SK-N-SH (cell line): Measurements from ENCODE around the gene R3HDM2. TPM values are rescaled to one million over a fixed set of nuclear protein-coding genes. Genes with fewer than 3 reads are reported as not detected.
"Not testable (repeated sequence)": the region's sequence is repeated elsewhere in the genome, so short reads cannot be mapped to it uniquely, and the experiment has no call there.

ENCODE experiments used
- CTCF ChIA-PET: fragments of 300-600, 350-600 bp; formaldehyde crosslinking; extraction: SDS; loops from one replicate; lab custom pipeline; 2021; lab: Yijun Ruan, JAX
- POLR2A ChIA-PET: fragments of 350-600 bp; sonication (Branson Sonifier 250); formaldehyde crosslinking; extraction: SDS; loops from one replicate; lab custom pipeline; 2020; ENCODE audit warnings: antibody characterized with exemption, inconsistent platforms; lab: Yijun Ruan, JAX
- DNase-seq: peaks from one replicate; pipeline ENCODE4 v3.0.0; 2012
- H2AFZ ChIP-seq: fragments of 200-600 bp; sonication (generic); 2 replicates; pipeline ENCODE4 v1.8.1; 2016; ENCODE audit warnings: antibody characterized with exemption, mild to moderate bottlenecking, low read depth
- H3F3A ChIP-seq: fragments of 200-600 bp; sonication (generic); replicated peaks from 2 replicates; pipeline ENCODE3; 2016; ENCODE audit warnings: antibody characterized with exemption, mild to moderate bottlenecking; ENCODE audit not compliant: insufficient read depth
- H3K27ac ChIP-seq, 2 experiments: fragments of 200-500 bp in 1 of 2; fragments of 200-600 bp in 1 of 2; sonication (Bioruptor generic) in 1 of 2; sonication (generic), shearing (Covaris generic) in 1 of 2; 2 replicates each; pipeline versions ENCODE4 v1.5.1 to v1.6.1; 2014 to 2016; ENCODE audit warnings: low read depth in 2 of 2, inconsistent platforms in 1 of 2, low read length in 1 of 2, mild to moderate bottlenecking in 1 of 2, mixed read lengths in 1 of 2
- H3K27me3 ChIP-seq: fragments of 200-600 bp; sonication (generic), shearing (Covaris generic); 2 replicates; pipeline ENCODE4 v1.6.1; 2016; ENCODE audit warnings: mixed run types; ENCODE audit not compliant: insufficient read depth
- H3K36me3 ChIP-seq, 2 experiments: fragments of 200-500 bp in 1 of 2; fragments of 200-600 bp in 1 of 2; sonication (Bioruptor generic) in 1 of 2; sonication (generic) in 1 of 2; replicated peaks in 1 of 2; 2 replicates each; pipeline versions ENCODE3 to v1.5.1; 2014 to 2016; ENCODE audit warnings: low read length in 1 of 2, mild to moderate bottlenecking in 1 of 2; ENCODE audit not compliant: insufficient read depth in 2 of 2, control insufficient read depth in 1 of 2
- H3K4me1 ChIP-seq, 2 experiments: fragments of 200-500 bp in 1 of 2; fragments of 200-600 bp in 1 of 2; sonication (Bioruptor generic) in 1 of 2; sonication (generic), shearing (Covaris generic) in 1 of 2; 2 replicates each; pipeline versions ENCODE4 v1.5.1 to v1.6.1; 2014 to 2016; ENCODE audit warnings: low read depth in 1 of 2, low read length in 1 of 2, mixed run types in 1 of 2; ENCODE audit not compliant: insufficient read depth in 2 of 2, control insufficient read depth in 1 of 2
- H3K4me2 ChIP-seq: fragments of 200-600 bp; sonication (generic), shearing (Covaris generic); 2 replicates; pipeline ENCODE4 v1.6.1; 2017; ENCODE audit warnings: mixed run types
- H3K4me3 ChIP-seq, 2 experiments: fragments of 200-500 bp in 1 of 2; fragments of 200-600 bp in 1 of 2; sonication (Bioruptor generic) in 1 of 2; sonication (generic), shearing (Covaris generic) in 1 of 2; 2 replicates each; pipeline versions ENCODE4 v1.5.1 to v1.8.1; 2014 to 2016; ENCODE audit warnings: low read depth in 2 of 2, inconsistent platforms in 1 of 2, low read length in 1 of 2, mild to moderate bottlenecking in 1 of 2, mixed read lengths in 1 of 2, moderate library complexity in 1 of 2
- H3K79me2 ChIP-seq: fragments of 200-600 bp; sonication (generic); 2 replicates; pipeline ENCODE4 v1.8.1; 2017; ENCODE audit warnings: mild to moderate bottlenecking; ENCODE audit not compliant: insufficient read depth
- H3K9ac ChIP-seq: fragments of 200-600 bp; sonication (generic); 2 replicates; pipeline ENCODE4 v1.6.1; 2017; ENCODE audit warnings: mixed run types
- H3K9me2 ChIP-seq: fragments of 200-600 bp; sonication (generic); 2 replicates; pipeline ENCODE4 v1.6.1; 2017; ENCODE audit warnings: mixed run types
- H3K9me3 ChIP-seq: fragments of 200-600 bp; sonication (generic); 2 replicates; pipeline ENCODE4 v1.6.1; 2017; ENCODE audit warnings: mixed run types, mild to moderate bottlenecking, moderate library complexity
- H4K20me1 ChIP-seq: fragments of 200-600 bp; sonication (generic); 2 replicates; pipeline ENCODE4 v1.6.1; 2017; ENCODE audit warnings: mild to moderate bottlenecking, mixed run types; ENCODE audit not compliant: insufficient read depth
- EP300 ChIP-seq, 2 experiments: IDR thresholded peaks; 2 replicates each; pipeline versions ENCODE4 v1.4.0 to v1.6.1; 2012; ENCODE audit warnings: borderline replicate concordance in 1 of 2, low read depth in 1 of 2, low read length in 1 of 2
- FOXM1 ChIP-seq: IDR thresholded peaks from 2 replicates; pipeline ENCODE4 v1.4.0; 2012; ENCODE audit warnings: low read depth, mild to moderate bottlenecking
- NFIC ChIP-seq: IDR thresholded peaks from 2 replicates; pipeline ENCODE4 v1.4.0; 2012; ENCODE audit warnings: borderline replicate concordance
- NRF1 ChIP-seq: IDR thresholded peaks from 2 replicates; pipeline ENCODE4 v1.6.1; 2012; ENCODE audit warnings: low read depth, mild to moderate bottlenecking, low read length
- RFX5 ChIP-seq: IDR thresholded peaks from 2 replicates; pipeline ENCODE4 v1.6.1; 2012; ENCODE audit warnings: mild to moderate bottlenecking, improper control_type of control experiment, low read length
- RXRA ChIP-seq: IDR thresholded peaks from 2 replicates; pipeline ENCODE4 v1.4.0; 2012; ENCODE audit warnings: low read depth, mild to moderate bottlenecking, borderline replicate concordance
- TCF12 ChIP-seq: IDR thresholded peaks from 2 replicates; pipeline ENCODE4 v1.4.0; 2012
- YY1 ChIP-seq: IDR thresholded peaks from 2 replicates; pipeline ENCODE4 v1.4.0; 2012; ENCODE audit warnings: low read depth, mild to moderate bottlenecking
- WGBS: methylation state at CpG from one replicate; pipeline ENCODE4 v1.1.6; 2017; ENCODE audit warnings: low lambda C conversion rate; 5-methylcytosine and 5-hydroxymethylcytosine counted together
- polyA plus RNA-seq, 3 experiments: library from polyadenylated mRNA; depleted of rRNA; stranded (reverse); fragments of >200 nt; gene quantifications; 2 replicates each; pipeline ENCODE4 v1.2.3, GENCODE V29; 2012
- TF ChIP-seq, protein P1 (sequence below): IDR thresholded peaks from 2 replicates; pipeline ENCODE4 v1.4.0; 2012; ENCODE audit warnings: low read depth, borderline replicate concordance

The R3HDM2 gene
- polyA plus RNA-seq, 1 of the 3 experiments (the other 2 are of a cell fraction), result 23.1 TPM

DNA sequence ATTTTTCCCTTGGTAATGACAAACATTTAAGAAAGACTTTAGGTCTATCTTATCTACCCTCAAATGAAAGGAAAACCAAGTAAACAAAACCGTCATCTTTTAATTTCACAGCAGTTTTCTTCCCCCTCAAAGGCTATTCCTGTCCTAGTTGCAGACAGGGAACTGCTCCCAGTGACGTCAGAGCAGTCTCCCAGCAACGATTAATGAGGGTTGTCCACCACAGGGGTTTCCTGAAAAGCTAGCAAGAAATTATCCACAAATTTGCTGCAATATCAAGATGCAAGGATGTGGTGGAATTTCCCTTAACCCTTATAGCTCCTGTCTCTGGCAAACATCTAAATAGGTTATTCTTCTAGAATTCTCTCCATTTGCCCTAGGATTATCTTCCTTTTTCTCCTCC is 90.7 kb downstream of the R3HDM2 start:
- H3K79me2 ChIP-seq, result no peaks in the 10 kb centered on the region; the same call in none of the 2 replicates
- no peaks in the 10 kb centered on the region for H3K9me2 ChIP-seq
- H3K9ac ChIP-seq, result no peak overlapping the region
- H3F3A ChIP-seq, result peaks cover 3% of the 10 kb centered on the region
- CTCF ChIA-PET, result interaction anchor here (1.2 to 3.8 kb wide), 3 partner anchors 8 to 113 kb away, joined by 3 to 15 read pairs (median 4); no protein-coding TSS in a partner anchor
- TF ChIP-seq, protein P1, sequence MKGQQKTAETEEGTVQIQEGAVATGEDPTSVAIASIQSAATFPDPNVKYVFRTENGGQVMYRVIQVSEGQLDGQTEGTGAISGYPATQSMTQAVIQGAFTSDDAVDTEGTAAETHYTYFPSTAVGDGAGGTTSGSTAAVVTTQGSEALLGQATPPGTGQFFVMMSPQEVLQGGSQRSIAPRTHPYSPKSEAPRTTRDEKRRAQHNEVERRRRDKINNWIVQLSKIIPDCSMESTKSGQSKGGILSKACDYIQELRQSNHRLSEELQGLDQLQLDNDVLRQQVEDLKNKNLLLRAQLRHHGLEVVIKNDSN, result no peak
- TF ChIP-seq EP300 (IDR thresholded peaks at IDR 0.05; ENCODE audit: borderline replicate concordance in 1 of 2, low read depth in 1 of 2, low read length in 1 of 2), result no peak
- no peak for TF ChIP-seq RFX5
- TF ChIP-seq NRF1, result no peak
- no peak for TF ChIP-seq RXRA
- TF ChIP-seq TCF12, result no peak
- TF ChIP-seq NFIC, result no peak
- H4K20me1 ChIP-seq, result no peaks in the 10 kb centered on the region
- no peak for DNase-seq
- H3K27me3 ChIP-seq, result no peaks in the 10 kb centered on the region
- no peaks in the 10 kb centered on the region for H3K9me3 ChIP-seq
- peaks cover 2 to 13% of the 10 kb centered on the region in 2 experiments; a peak in 2 of 4 replicates for H3K4me1 ChIP-seq
- WGBS, result 48% methylated on average over 3 of the region's 3 CpGs
- H3K27ac ChIP-seq, result no peak overlapping the region
- no peak overlapping the region for H2AFZ ChIP-seq
- POLR2A ChIA-PET, result no interaction called here
- no peak overlapping the region for H3K4me2 ChIP-seq
- no peak overlapping the region for H3K4me3 ChIP-seq
- peaks cover 0 to 10% of the 10 kb centered on the region in 2 experiments for H3K36me3 ChIP-seq

DNA sequence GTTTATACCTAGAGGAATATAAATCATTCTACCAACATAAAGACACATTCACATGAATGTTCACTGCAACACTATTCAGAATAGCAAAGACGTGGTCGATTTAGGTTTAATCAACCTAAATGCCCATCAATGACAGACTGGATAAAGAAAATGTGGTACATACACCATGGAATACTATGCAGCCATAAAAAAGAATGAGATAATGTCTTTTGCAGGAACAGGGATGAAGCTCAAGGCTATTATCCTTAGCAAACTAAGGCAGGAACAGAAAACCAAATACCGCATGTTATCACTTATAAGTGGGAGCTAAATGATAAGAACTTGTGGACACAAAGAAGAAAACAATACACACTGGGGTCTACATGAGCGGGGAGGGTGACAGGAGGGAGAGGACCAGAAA is 94.5 kb downstream of the R3HDM2 start:
- not testable (repeated sequence) for H3K79me2 ChIP-seq, H3K36me3 ChIP-seq, DNase-seq, H3K27me3 ChIP-seq, H4K20me1 ChIP-seq, H3K27ac ChIP-seq, H3K4me2 ChIP-seq, H3K9ac ChIP-seq, H3K9me2 ChIP-seq, H2AFZ ChIP-seq, H3K9me3 ChIP-seq, H3F3A ChIP-seq, H3K4me3 ChIP-seq
- ChIA-PET POLR2A (interaction anchor here (0.6 kb wide), 1 partner anchor 11 kb away, joined by 3 read pairs; no protein-coding TSS in a partner anchor), CTCF (interaction anchor here (1.0 to 1.4 kb wide), 3 partner anchors 29 to 122 kb away, joined by 3 to 4 read pairs (median 4); partner anchors contain the start of gene GLI1)
- 97% methylated on average over 4 of the region's 4 CpGs for WGBS
- peaks cover 2 to 18% of the 10 kb centered on the region in 2 experiments; a peak in 2 of 4 replicates for H3K4me1 ChIP-seq

DNA sequence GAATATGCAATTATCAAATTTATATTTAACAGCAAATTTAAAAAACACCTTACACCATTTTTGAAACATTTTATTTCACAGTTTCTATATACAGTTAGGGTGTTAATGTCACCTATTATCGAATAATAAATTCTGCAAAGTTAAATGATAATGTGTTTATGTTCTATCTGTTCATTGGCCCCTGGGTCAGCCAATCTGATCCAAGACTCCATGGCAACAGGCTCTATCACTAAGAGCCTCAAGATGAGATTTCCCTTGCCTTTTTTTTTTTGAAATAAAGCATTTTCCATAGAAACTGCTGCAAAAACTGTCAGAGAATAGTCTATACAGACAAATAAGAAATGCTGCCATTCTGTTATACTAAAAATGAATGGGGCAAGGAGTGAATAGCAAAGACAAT is 96.6 kb downstream of the R3HDM2 start:
- Histone ChIP-seq H3K9me3 (no peaks in the 10 kb centered on the region), H3K27me3 (no peaks in the 10 kb centered on the region), H3K36me3 (peaks cover 0 to 11% of the 10 kb centered on the region in 2 experiments), H3K27ac (no peak overlapping the region), H3K9me2 (no peaks in the 10 kb centered on the region), H3K4me3 (no peak overlapping the region), H3F3A (peaks cover 3% of the 10 kb centered on the region), H4K20me1 (no peaks in the 10 kb centered on the region), H3K4me1 (0 out of 4 replicates have a peak, but pooled peaks cover 0 to 5% of the 10 kb centered on the region in 2 experiments), H3K4me2 (no peak overlapping the region), H2AFZ (no peak overlapping the region), H3K79me2 (peaks cover 4% of the 10 kb centered on the region), H3K9ac (no peak overlapping the region)
- ChIA-PET CTCF (interaction anchor here (0.6 to 1.9 kb wide), 3 partner anchors 14 to 128 kb away, joined by 3 to 6 read pairs (median 5); no protein-coding TSS in a partner anchor), POLR2A (no interaction called here)
- peak; percentile 10 for DNase-seq
- WGBS, result 45% methylated on average over 1 of the region's 1 CpG
- TF ChIP-seq YY1 (no peak), RFX5 (peak; percentile 71; the same call in 1 of the 2 replicates), FOXM1 (no peak)
